HepG2 (cell line): ENCODE measurements around the gene STEAP1B. TPM values are rescaled to one million over a fixed set of nuclear protein-coding genes. Genes with fewer than 3 reads are reported as not detected.

Experiments
- ATAC-seq: fragments of 200-7000 bp; cut with Tn5 transposase; 3 replicates; pipeline ENCODE4 v1.9.1; 2020; ENCODE audit warnings: mild to moderate bottlenecking, moderate library complexity
- BruUV-seq: library from RNA; stranded (reverse); fragments of 400-500 nt; replicated peaks from 2 replicates; lab custom pipeline; 2021; lab: Mats Ljungman, UMichigan
- CTCF ChIA-PET: fragments of 300-600 bp; formaldehyde crosslinking; extraction: SDS; loops from one replicate; lab custom pipeline; 2021; ENCODE audit warnings: low total read pairs, inconsistent platforms, low intra/inter-chr PET ratio; lab: Yijun Ruan, JAX
- POLR2A ChIA-PET: fragments of 350-600 bp; sonication (Branson Sonifier 250); formaldehyde crosslinking; loops from one replicate; lab custom pipeline; 2020; ENCODE audit warnings: antibody characterized with exemption, inconsistent platforms; lab: Yijun Ruan, JAX
- DNase-seq: peaks from one replicate; pipeline ENCODE4 v3.0.0-alpha.2; 2015; ENCODE audit warnings: low spot score
- FAIRE-seq: peaks from 3 replicates; lab custom pipeline; 2011; peaks lifted over from hg19 to GRCh38; lab: Jason Lieb, UNC
- H2AFZ ChIP-seq: one replicate; pipeline ENCODE4 v1.6.1; 2011; ENCODE audit warnings: low read length, inconsistent platforms
- H3K27ac ChIP-seq: fragments of 300-600 bp; 3 replicates; pipeline ENCODE4 v1.8.0; 2011; ENCODE audit warnings: mixed run types, mild to moderate bottlenecking, mixed read lengths, low read length, inconsistent platforms; ENCODE audit not compliant: insufficient read depth; ENCODE audit errors: extremely low read length
- H3K27me3 ChIP-seq, 2 experiments: fragments of 200-600 bp in 1 of 2; 2 replicates in 1 of 2; 3 replicates in 1 of 2; pipeline versions ENCODE4 v1.6.0 to v1.8.0; 2011; ENCODE audit warnings: low read length in 2 of 2, mild to moderate bottlenecking in 2 of 2, moderate library complexity in 2 of 2, inconsistent platforms in 1 of 2; ENCODE audit not compliant: insufficient read depth in 2 of 2, control insufficient read depth in 1 of 2
- H3K36me3 ChIP-seq, 2 experiments: fragments of 200-600 bp in 1 of 2; replicated peaks in 1 of 2; 2 replicates in 1 of 2; 3 replicates in 1 of 2; pipeline versions ENCODE4 v1.5.1 to v1.8.0; 2011; ENCODE audit warnings: low read length in 2 of 2, inconsistent platforms in 1 of 2; ENCODE audit not compliant: insufficient read depth in 2 of 2, control insufficient read depth in 1 of 2
- H3K4me1 ChIP-seq: 2 replicates; pipeline ENCODE4 v1.5.1; 2012; ENCODE audit warnings: low read length, inconsistent platforms; ENCODE audit not compliant: insufficient read depth
- H3K4me2 ChIP-seq: 2 replicates; pipeline ENCODE4 v1.6.0; 2011; ENCODE audit warnings: low read depth, low read length, inconsistent platforms
- H3K4me3 ChIP-seq, 3 experiments: fragments of 200-600 bp in 1 of 3; sonication (generic), shearing (Covaris generic) in 1 of 3; replicated peaks in 1 of 3; 2 replicates each; pipeline ENCODE4 v1.5.1; 2011 to 2016; ENCODE audit warnings: low read length in 3 of 3, inconsistent platforms in 2 of 3, low read depth in 2 of 3, mild to moderate bottlenecking in 2 of 3, control low read depth in 1 of 3, mixed read lengths in 1 of 3; ENCODE audit not compliant: insufficient read depth in 1 of 3
- H3K79me2 ChIP-seq: one replicate; pipeline ENCODE4 v1.6.1; 2011; ENCODE audit warnings: low read length, inconsistent platforms; ENCODE audit not compliant: insufficient read depth
- H3K9ac ChIP-seq: 2 replicates; pipeline ENCODE4 v1.6.0; 2011; ENCODE audit warnings: mild to moderate bottlenecking, low read depth, low read length, inconsistent platforms; ENCODE audit not compliant: insufficient read depth
- H3K9me3 ChIP-seq: 2 replicates; pipeline ENCODE4 v1.5.1; 2012; ENCODE audit warnings: mild to moderate bottlenecking, low read length
- H4K20me1 ChIP-seq: 2 replicates; pipeline ENCODE4 v1.6.0; 2011; ENCODE audit warnings: inconsistent platforms, mild to moderate bottlenecking, low read length, moderate library complexity; ENCODE audit not compliant: insufficient read depth
- BORCS8-MEF2B ChIP-seq: sonication (generic); formaldehyde crosslinking; IDR thresholded peaks from 2 replicates; pipeline ENCODE4 v1.8.0; 2022; ENCODE audit warnings: mild to moderate bottlenecking, missing genetic modification reagents
- CBX1 ChIP-seq: IDR thresholded peaks from one replicate; pipeline ENCODE4 v1.6.1; 2016; ENCODE audit warnings: antibody characterized with exemption, low read depth
- RERE ChIP-seq: IDR thresholded peaks from 2 replicates; pipeline ENCODE4 v1.6.1; 2016; ENCODE audit warnings: low read depth, missing genetic modification reagents, missing compliant biosample characterization
- TARDBP ChIP-seq: sonication (generic); formaldehyde crosslinking; IDR thresholded peaks from 2 replicates; pipeline ENCODE4 v1.8.0; 2022; ENCODE audit warnings: mild to moderate bottlenecking, missing genetic modification reagents
- YEATS4 ChIP-seq: sonication (generic); formaldehyde crosslinking; IDR thresholded peaks from 2 replicates; pipeline ENCODE4 v1.4.0; 2020; ENCODE audit warnings: missing genetic modification reagents, borderline replicate concordance
- ZNF318 ChIP-seq: sonication (generic); formaldehyde crosslinking; IDR thresholded peaks from 2 replicates; pipeline ENCODE4 v1.4.0; 2020; ENCODE audit warnings: mild to moderate bottlenecking, missing genetic modification reagents
- WGBS: methylation state at CpG from one replicate; pipeline ENCODE4 v1.1.6; 2017; ENCODE audit warnings: low lambda C conversion rate; 5-methylcytosine and 5-hydroxymethylcytosine counted together
- in situ Hi-C: cut with HindIII; loops from 2 replicates; pipeline ENCODE4 v1.10.0; 2017; ENCODE audit warnings: low pct_unique_long_range_greater_than_20kb; ENCODE audit not compliant: extremely low pct_ligation_motif_present
- intact Hi-C: fragments of 100-400 bp; cut with micrococcal nuclease; formaldehyde crosslinking; loops from one replicate; pipeline ENCODE4 v1.10.0; 2022; ENCODE audit not compliant: unreplicated experiment
- polyA plus RNA-seq, 8 experiments: library from polyadenylated mRNA; depleted of rRNA in 3 of 8; stranded (reverse) in 7 of 8; unstranded in 1 of 8; fragments of >200 nt; fragmentation: Illumina TruSeq in 4 of 8; extraction: Trizol in 4 of 8; gene quantifications; 2 replicates each; pipeline versions ENCODE4 v1.2.1 to v1.2.3, GENCODE V29; 2011 to 2016; ENCODE audit warnings: low read depth in 4 of 8, missing spikeins in 1 of 8, mixed read lengths in 1 of 8; ENCODE audit not compliant: insufficient read depth in 1 of 8
- total RNA-seq, 5 experiments: library from RNA; depleted of rRNA; stranded (reverse); fragments of >200 nt; fragmentation: Illumina TruSeq; extraction: Trizol; gene quantifications; 2 replicates each; pipeline ENCODE4 v1.2.3, GENCODE V29; 2016; ENCODE audit warnings: low read depth in 1 of 5

Gene STEAP1B
- total and polyA plus RNA-seq, 2 of the 13 experiments (the other 11 are each of a cell fraction or from before 2014, with no cell fraction given): not detected

GRCh38 chr7:22373388-22373787 is 126.6 kb downstream of the STEAP1B start:
- ChIA-PET CTCF (no interaction called here), POLR2A (interaction anchor here (1.6 kb wide), 1 partner anchor 14 kb away, joined by 5 read pairs; no protein-coding TSS in a partner anchor)
- Histone ChIP-seq H2AFZ (no peak overlapping the region), H3K36me3 (no peaks in the 10 kb centered on the region), H3K27ac (no peak overlapping the region), H3K4me2 (no peak overlapping the region), H3K4me3 (no peak overlapping the region), H3K79me2 (no peaks in the 10 kb centered on the region), H4K20me1 (no peaks in the 10 kb centered on the region), H3K4me1 (peaks cover 59% of the 10 kb centered on the region), H3K9ac (no peak overlapping the region), H3K9me3 (no peaks in the 10 kb centered on the region), H3K27me3 (no peaks in the 10 kb centered on the region)
- TF ChIP-seq RERE: no peak
- no peak for TF ChIP-seq TARDBP (CRISPR knock-in tag)
- no peak for TF ChIP-seq ZNF318
- no peak for TF ChIP-seq YEATS4 (CRISPR knock-in tag)
- TF ChIP-seq CBX1: no peak
- no peak for TF ChIP-seq BORCS8-MEF2B
- no TSS peak for BruUV-seq
- no peak for FAIRE-seq
- intact Hi-C loops (no loop called here), in situ Hi-C loops (no loop called here)
- DNase-seq: no peak
- 68% methylated on average over 3 of the region's 3 CpGs for WGBS
- no peak for ATAC-seq
